GM12878 (cell line): ENCODE results near the gene SUGCT. TPM values are rescaled to one million over a fixed set of nuclear protein-coding genes. Genes with fewer than 3 reads are reported as not detected.

Experiments
- ATAC-seq: fragments of 200-7000 bp; cut with Tn5 transposase; 3 replicates; pipeline ENCODE4 v1.9.1; 2020; ENCODE audit warnings: mild to moderate bottlenecking, moderate library complexity
- BruUV-seq: library from RNA; stranded (reverse); fragments of 400-500 nt; replicated peaks from 2 replicates; lab custom pipeline; 2021; lab: Mats Ljungman, UMichigan
- CTCF ChIA-PET: fragments of 300-600 bp; sonication (Branson Sonifier 250); formaldehyde crosslinking; extraction: SDS; loops from one replicate; lab custom pipeline; 2021; ENCODE audit warnings: inconsistent platforms; lab: Yijun Ruan, JAX
- POLR2A ChIA-PET: fragments of 350-600 bp; formaldehyde crosslinking; extraction: SDS; loops from one replicate; lab custom pipeline; 2021; ENCODE audit warnings: inconsistent platforms; lab: Charles Lee
- RAD21 ChIA-PET: fragments of 300-600 bp; sonication (Branson Sonifier 250); formaldehyde crosslinking; loops from one replicate; lab custom pipeline; 2023; ENCODE audit warnings: antibody characterized with exemption; ENCODE audit not compliant: unreplicated experiment; lab: Charles Lee
- SMC1A ChIA-PET: fragments of 300-600 bp; sonication (Branson Sonifier 250); formaldehyde crosslinking; loops from one replicate; lab custom pipeline; 2023; ENCODE audit not compliant: unreplicated experiment, uncharacterized antibody; lab: Charles Lee
- DNase-seq: peaks from one replicate; pipeline ENCODE4 v3.0.0-alpha.2; 2011; ENCODE audit warnings: low read depth, low spot score
- FAIRE-seq: peaks from 3 replicates; lab custom pipeline; 2011; peaks lifted over from hg19 to GRCh38; lab: Jason Lieb, UNC
- H2AFZ ChIP-seq: 2 replicates; pipeline ENCODE4 v1.6.0; 2011; ENCODE audit warnings: low read depth, low read length, control low read depth; ENCODE audit not compliant: control insufficient read depth
- H3K27ac ChIP-seq: 2 replicates; pipeline ENCODE4 v1.5.1; 2011; ENCODE audit warnings: control low read depth; ENCODE audit not compliant: control insufficient read depth, insufficient read depth
- H3K27me3 ChIP-seq, 2 experiments: replicated peaks in 1 of 2; 2 replicates each; pipeline versions ENCODE4 v1.6.0 to v1.6.1; 2011; ENCODE audit warnings: low read length in 1 of 2; ENCODE audit not compliant: control insufficient read depth in 2 of 2, insufficient read depth in 2 of 2
- H3K36me3 ChIP-seq, 2 experiments: 2 replicates each; pipeline ENCODE4 v1.5.1; 2011; ENCODE audit warnings: low read length in 1 of 2; ENCODE audit not compliant: control insufficient read depth in 2 of 2, insufficient read depth in 2 of 2
- H3K4me1 ChIP-seq: 2 replicates; pipeline ENCODE4 v1.6.1; 2011; ENCODE audit warnings: mild to moderate bottlenecking, low read length, moderate library complexity, mixed read lengths; ENCODE audit not compliant: control insufficient read depth, insufficient read depth
- H3K4me2 ChIP-seq: 2 replicates; pipeline ENCODE4 v1.6.0; 2011; ENCODE audit warnings: control low read depth; ENCODE audit not compliant: control insufficient read depth, insufficient read depth
- H3K4me3 ChIP-seq: fragments of 200-600 bp; sonication (generic); 2 replicates; pipeline ENCODE4 v1.5.1; 2016
- H3K79me2 ChIP-seq: 2 replicates; pipeline ENCODE4 v1.6.0; 2011; ENCODE audit warnings: low read length; ENCODE audit not compliant: control insufficient read depth, insufficient read depth
- H3K9ac ChIP-seq: 2 replicates; pipeline ENCODE4 v1.8.0; 2011; ENCODE audit warnings: low read length, control low read depth, mixed read lengths; ENCODE audit not compliant: control insufficient read depth, insufficient read depth
- H3K9me3 ChIP-seq: replicated peaks from 3 replicates; pipeline ENCODE4 v1.5.1; 2011; ENCODE audit warnings: mild to moderate bottlenecking, low read length; ENCODE audit not compliant: control insufficient read depth, insufficient read depth
- H4K20me1 ChIP-seq: 2 replicates; pipeline ENCODE4 v1.6.0; 2011; ENCODE audit not compliant: control insufficient read depth, insufficient read depth
- CREB1 ChIP-seq: IDR thresholded peaks from 2 replicates; pipeline ENCODE4 v1.6.1; 2012; ENCODE audit warnings: low read depth, mild to moderate bottlenecking, inconsistent platforms
- NBN ChIP-seq: fragments of 450-650 bp; IDR thresholded peaks from 2 replicates; pipeline ENCODE4 v1.6.1; 2016
- NFYA ChIP-seq: IDR thresholded peaks from 2 replicates; pipeline ENCODE4 v1.6.1; 2011; ENCODE audit warnings: low read depth, mild to moderate bottlenecking, low read length, improper control_type of control experiment, borderline replicate concordance
- NR2C2 ChIP-seq: IDR thresholded peaks from 2 replicates; pipeline ENCODE4 v1.6.1; 2011; ENCODE audit warnings: borderline replicate concordance, low read depth; ENCODE audit not compliant: control insufficient read depth, insufficient read length
- NR2F1 ChIP-seq: fragments of 450-650 bp; conservative IDR thresholded peaks from 2 replicates; pipeline ENCODE4 v1.6.1; 2017; ENCODE audit warnings: mild to moderate bottlenecking
- POLR2AphosphoS2 ChIP-seq: IDR thresholded peaks from 2 replicates; pipeline ENCODE4 v1.6.1; 2011; ENCODE audit warnings: low read depth, mild to moderate bottlenecking, low read length, improper control_type of control experiment, moderate library complexity
- RCOR1 ChIP-seq: conservative IDR thresholded peaks from 2 replicates; pipeline ENCODE4 v1.6.1; 2012; ENCODE audit warnings: low read depth, low read length, improper control_type of control experiment
- RUNX3 ChIP-seq: IDR thresholded peaks from 2 replicates; pipeline ENCODE4 v1.6.1; 2012; ENCODE audit warnings: low read length, inconsistent platforms
- SPI1 ChIP-seq: IDR thresholded peaks from 2 replicates; pipeline ENCODE4 v1.6.1; 2011; ENCODE audit warnings: low read depth, mild to moderate bottlenecking, low read length, moderate library complexity, borderline replicate concordance; ENCODE audit not compliant: insufficient read depth
- SREBF2 ChIP-seq: IDR thresholded peaks from 2 replicates; pipeline ENCODE4 v1.6.1; 2012; ENCODE audit warnings: mild to moderate bottlenecking, low read length
- WGBS: methylation state at CpG from one replicate; pipeline ENCODE4 v1.1.6; 2016; ENCODE audit warnings: low lambda C conversion rate; ENCODE audit not compliant: insufficient replicate concordance, insufficient coverage; ENCODE audit errors: missing lambda C conversion rate; 5-methylcytosine and 5-hydroxymethylcytosine counted together
- in situ Hi-C: fragments of 300-500 bp; cut with MboI; formaldehyde crosslinking; loops from 9 replicates; pipeline ENCODE4 v1.14.3; 2018; ENCODE audit warnings: mixed read lengths
- intact Hi-C: fragments of 100-400 bp; cut with micrococcal nuclease; formaldehyde crosslinking; loops from one replicate; pipeline ENCODE4 v1.14.2; 2022; ENCODE audit not compliant: unreplicated experiment
- polyA plus RNA-seq, 11 experiments: library from polyadenylated mRNA; depleted of rRNA in 4 of 11; unstranded in 6 of 11; stranded (reverse) in 5 of 11; fragments of >200 nt; fragmentation: Nextera tagmentation in 4 of 11; fragmentation: Illumina TruSeq in 1 of 11; extraction: Ambion mirVana in 4 of 11; extraction: Trizol in 1 of 11; gene quantifications; 1 replicate in 1 of 11; 2 replicates in 10 of 11; pipeline versions ENCODE4 v1.2.1 to v1.2.3, GENCODE V29; 2011 to 2016; ENCODE audit warnings: inconsistent platforms in 2 of 11, missing spikeins in 2 of 11, low read depth in 1 of 11
- total RNA-seq, 4 experiments: library from RNA; depleted of rRNA in 3 of 4; stranded (reverse); fragments of >200 nt in 3 of 4; fragmentation: Illumina TruSeq in 1 of 4; extraction: Trizol in 1 of 4; gene quantifications; 2 replicates each; pipeline versions ENCODE4 v1.2.1 to v1.2.3, GENCODE V29; 2013 to 2021
- TF ChIP-seq, protein P1 (sequence below): IDR thresholded peaks from 2 replicates; pipeline ENCODE4 v1.6.1; 2012; ENCODE audit warnings: low read depth, low read length, improper control_type of control experiment
- TF ChIP-seq, protein P2 (sequence below): fragments of 450-650 bp; conservative IDR thresholded peaks from 2 replicates; pipeline ENCODE4 v1.6.1; 2017; ENCODE audit warnings: mild to moderate bottlenecking, moderate library complexity

SUGCT gene
- total and polyA plus RNA-seq, 10 of the 15 experiments (the other 5 are each of a cell fraction or from before 2014, with no cell fraction given) = 0.08 to 1.2 (median 0.67) TPM; not detected in 1

DNA sequence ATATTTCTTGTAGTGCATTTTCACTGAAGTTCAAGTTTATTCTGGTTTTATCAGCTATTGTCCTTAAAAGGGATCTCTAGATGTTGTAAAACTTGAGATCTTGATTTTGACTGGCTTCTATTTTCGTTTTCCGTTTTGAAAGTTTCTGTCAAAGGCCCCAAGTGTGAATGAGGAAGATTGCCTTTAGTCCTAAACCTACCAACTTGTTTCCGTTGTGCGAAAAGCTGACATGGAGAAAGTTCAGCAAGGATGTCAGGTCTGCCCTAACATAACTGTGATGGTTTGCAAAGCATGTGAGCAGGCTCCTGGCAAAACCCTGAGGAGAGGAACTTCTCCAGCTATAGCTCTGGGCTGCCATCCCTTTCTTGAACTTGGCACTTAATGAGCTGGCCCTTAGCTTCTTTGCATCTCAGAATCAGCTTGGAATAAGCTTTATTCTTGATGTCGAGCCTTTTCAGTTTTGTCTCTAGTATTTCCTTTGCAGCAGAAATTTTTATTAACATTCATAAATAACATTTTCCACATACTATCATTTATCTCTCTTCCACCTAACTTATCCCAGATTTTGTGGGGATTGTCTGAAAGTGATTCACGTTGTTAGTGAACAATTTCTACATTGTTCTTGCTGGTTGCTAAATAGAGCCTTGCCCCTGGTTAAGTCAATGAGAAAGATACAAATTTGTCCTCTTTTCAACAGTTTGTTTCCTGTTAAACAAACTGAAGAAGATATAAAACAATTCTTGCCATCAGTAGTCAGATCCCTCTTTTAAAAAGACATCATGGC is 559.4 kb downstream of the SUGCT start (continued):
- TF ChIP-seq RCOR1 (no peak), NR2F1 (no peak), NR2C2 (no peak)

DNA sequence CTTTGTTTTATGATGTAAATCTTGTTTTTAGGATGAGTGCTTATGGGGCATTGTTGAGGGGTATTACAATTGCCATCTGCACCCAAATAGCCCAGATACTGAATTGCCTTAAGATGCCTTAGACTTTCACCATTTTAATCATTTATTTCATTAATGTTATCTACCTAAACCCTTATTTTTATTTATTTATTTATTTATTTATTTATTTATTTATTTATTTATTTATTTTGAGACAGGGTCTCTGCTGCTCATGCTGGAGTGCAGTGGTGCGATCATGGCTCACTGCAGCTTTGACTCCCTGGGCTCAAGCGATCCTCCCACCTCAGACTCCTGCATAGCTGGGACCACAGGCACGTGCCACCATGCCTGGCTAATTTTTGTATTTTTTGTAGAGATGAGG is 560.2 kb downstream of the SUGCT start:
- no peaks in the 10 kb centered on the region for H3K36me3 ChIP-seq
- TF ChIP-seq, protein P1, sequence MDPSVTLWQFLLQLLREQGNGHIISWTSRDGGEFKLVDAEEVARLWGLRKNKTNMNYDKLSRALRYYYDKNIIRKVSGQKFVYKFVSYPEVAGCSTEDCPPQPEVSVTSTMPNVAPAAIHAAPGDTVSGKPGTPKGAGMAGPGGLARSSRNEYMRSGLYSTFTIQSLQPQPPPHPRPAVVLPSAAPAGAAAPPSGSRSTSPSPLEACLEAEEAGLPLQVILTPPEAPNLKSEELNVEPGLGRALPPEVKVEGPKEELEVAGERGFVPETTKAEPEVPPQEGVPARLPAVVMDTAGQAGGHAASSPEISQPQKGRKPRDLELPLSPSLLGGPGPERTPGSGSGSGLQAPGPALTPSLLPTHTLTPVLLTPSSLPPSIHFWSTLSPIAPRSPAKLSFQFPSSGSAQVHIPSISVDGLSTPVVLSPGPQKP = no peak
- TF ChIP-seq, protein P2, sequence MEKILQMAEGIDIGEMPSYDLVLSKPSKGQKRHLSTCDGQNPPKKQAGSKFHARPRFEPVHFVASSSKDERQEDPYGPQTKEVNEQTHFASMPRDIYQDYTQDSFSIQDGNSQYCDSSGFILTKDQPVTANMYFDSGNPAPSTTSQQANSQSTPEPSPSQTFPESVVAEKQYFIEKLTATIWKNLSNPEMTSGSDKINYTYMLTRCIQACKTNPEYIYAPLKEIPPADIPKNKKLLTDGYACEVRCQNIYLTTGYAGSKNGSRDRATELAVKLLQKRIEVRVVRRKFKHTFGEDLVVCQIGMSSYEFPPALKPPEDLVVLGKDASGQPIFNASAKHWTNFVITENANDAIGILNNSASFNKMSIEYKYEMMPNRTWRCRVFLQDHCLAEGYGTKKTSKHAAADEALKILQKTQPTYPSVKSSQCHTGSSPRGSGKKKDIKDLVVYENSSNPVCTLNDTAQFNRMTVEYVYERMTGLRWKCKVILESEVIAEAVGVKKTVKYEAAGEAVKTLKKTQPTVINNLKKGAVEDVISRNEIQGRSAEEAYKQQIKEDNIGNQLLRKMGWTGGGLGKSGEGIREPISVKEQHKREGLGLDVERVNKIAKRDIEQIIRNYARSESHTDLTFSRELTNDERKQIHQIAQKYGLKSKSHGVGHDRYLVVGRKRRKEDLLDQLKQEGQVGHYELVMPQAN = no peak
- TF ChIP-seq CREB1 = no peak
- TF ChIP-seq SPI1 = no peak
- no peak for TF ChIP-seq NBN
- no peak for TF ChIP-seq SREBF2
- no peak for TF ChIP-seq RUNX3
- TF ChIP-seq POLR2AphosphoS2 = no peak
- TF ChIP-seq NFYA = no peak
- no peak overlapping the region for H3K4me3 ChIP-seq
- ChIA-PET RAD21 (no interaction called here), POLR2A (interaction anchor here (0.6 kb wide), 1 partner anchor 8 kb away, joined by 4 read pairs; no protein-coding TSS in a partner anchor), CTCF (interaction anchor here (1.4 kb wide), 1 partner anchor 14 kb away, joined by 3 read pairs; no protein-coding TSS in a partner anchor), SMC1A (no interaction called here)
- no peaks in the 10 kb centered on the region for H3K4me1 ChIP-seq
- H2AFZ ChIP-seq = no peak overlapping the region
- no peak for FAIRE-seq
- no peak overlapping the region for H3K4me2 ChIP-seq
- DNase-seq = no peak
- no peaks in the 10 kb centered on the region for H3K79me2 ChIP-seq
- no peak overlapping the region for H3K9ac ChIP-seq
- H3K27ac ChIP-seq = no peak overlapping the region
- intact Hi-C loops = no loop called here
- no peaks in the 10 kb centered on the region for H3K27me3 ChIP-seq
- no peaks in the 10 kb centered on the region for H3K9me3 ChIP-seq
- no peaks in the 10 kb centered on the region for H4K20me1 ChIP-seq
- no peak for ATAC-seq
- no TSS peak for BruUV-seq
- WGBS = 69% methylated on average over 3 of the region's 3 CpGs
- in situ Hi-C loops = no loop called here
